GM19099 (cell line): ENCODE results near the gene CHPT1.

Experiments
- POLR2A ChIP-seq: IDR thresholded peaks from 3 replicates; pipeline ENCODE4 v1.6.1; 2011; ENCODE audit warnings: low read depth; ENCODE audit not compliant: insufficient read length; ENCODE audit errors: extremely low read depth

Gene CHPT1

DNA sequence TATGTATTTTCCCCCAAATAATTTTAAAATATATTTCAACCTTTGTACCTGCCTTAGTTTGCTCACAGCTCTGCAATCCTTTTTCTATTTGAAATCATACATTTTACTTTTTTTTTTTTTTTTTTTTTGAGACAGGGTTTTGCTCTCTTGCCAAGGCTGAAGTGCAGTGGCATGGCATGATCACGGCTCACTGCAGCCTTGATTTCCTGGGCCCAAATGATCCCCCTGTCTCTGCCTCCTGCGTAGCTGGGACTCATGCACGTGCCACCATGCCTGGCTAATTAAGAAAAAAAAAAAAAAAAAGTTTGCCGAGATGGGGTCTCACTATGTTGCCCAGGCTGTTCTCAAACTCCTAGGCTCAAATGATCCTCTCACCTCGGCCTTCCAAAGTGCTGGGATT, 43.1 kb downstream of the CHPT1 start:
- no peak for TF ChIP-seq POLR2A

DNA sequence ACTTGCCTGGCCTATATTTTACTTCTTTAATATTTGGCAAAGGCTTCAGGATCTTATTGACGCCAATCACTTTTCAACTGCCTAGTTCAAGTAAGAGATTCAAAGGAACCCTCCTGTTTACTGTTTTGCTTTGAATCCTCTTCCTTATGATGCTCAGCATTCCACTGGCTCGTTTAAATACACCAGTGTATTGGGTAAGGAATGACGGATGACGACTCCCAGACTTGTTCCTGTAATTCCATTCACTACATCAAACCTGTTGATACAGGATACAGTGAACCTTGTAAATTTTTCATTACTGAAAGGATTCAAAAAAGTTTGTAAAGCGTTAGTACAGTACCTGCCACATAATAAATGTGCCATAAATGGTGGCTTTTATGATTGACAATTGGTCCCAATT, 43.5 kb downstream of the CHPT1 start:
- no peak for TF ChIP-seq POLR2A

DNA sequence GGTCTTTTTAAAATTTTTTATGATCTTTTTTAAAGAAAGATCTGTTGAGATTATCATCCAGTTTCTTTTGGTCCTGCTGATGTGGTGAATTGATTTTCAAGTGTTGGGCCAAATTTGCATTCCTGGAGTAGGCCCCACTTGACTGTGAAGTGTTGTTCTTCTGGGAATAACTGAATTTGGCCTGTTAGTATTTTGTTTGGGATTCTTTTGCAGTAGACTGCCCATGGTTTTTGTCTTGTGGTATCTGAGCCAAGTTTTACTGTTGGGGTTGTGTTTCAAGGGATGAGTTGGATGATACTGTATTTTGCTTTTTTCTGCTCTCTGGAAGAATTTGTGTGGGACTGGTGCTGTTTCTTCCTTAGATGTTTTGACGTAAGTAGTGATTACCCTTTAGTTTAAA, 45.8 kb downstream of the CHPT1 start:
- TF ChIP-seq POLR2A = no peak

DNA sequence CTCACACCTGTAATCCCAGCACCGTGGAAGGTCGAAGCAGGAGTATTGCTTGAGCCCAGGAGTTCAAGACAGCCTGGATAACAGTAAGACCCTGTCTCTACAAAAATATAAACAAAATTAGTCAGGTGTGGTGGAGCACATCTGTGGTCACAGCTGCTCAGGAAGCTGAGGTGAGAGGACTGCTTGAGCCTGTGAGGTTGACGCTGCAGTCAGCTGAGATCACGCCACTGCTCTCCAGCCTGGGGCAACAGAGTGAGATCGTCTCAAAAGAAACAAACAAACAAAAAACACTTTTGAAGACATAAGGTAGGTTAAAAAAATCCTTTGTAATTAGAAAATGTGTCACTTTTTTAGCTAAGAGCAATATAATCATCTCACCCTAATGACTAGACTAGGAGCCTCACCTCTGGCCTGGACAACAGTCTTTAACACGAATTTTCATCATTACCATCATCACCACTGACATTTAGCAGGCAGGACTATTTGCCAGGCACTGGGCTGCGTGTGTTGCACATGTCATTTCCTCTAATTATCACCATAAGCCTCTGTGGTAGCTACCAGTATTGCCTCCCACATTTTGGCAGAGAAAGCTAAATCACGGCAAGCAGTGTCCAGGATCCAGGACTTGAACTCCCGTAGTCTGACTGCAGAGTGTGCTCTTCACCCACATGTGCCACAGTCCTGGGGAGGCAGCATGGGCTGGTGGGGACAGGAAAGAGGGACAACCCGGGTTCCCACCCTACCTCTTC, 46.5 kb downstream of the CHPT1 start:
- TF ChIP-seq POLR2A = no peak

DNA sequence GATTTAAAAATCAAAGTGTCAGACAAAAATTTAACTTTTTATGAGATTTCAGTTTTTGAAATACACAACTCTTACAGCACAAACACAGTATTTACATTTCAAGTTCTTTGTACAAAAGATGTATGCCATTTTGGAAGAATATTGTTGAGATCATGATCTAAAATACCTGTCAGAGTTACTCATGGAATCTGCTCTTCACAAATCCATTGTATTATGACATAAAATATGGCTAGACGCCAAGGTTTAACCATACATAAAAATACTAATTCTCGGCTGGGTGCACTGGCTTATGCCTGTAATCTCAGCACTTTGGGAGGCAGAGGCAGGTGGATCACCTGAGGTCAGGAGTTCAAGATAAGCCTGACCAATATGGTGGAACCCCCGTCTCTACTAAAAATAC, 48.0 kb downstream of the CHPT1 start:
- TF ChIP-seq POLR2A = no peak

DNA sequence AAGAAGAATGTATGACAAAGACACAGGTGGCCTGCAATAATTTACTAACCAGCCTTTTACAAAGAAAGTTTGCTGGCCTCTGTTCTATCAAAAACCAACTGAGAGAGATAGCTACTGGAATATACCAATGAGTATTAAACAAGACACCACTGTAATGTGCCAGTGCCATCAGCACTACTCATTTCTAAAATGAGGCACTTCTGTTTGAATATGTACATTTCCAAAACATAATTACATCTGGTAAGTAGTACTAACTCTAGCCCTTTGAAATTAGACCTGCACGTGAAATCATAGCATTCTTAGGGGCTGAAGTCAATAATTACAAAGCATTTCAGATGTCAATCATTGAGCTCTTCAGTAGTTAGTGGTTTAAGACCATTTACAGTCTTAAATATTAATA, 48.8 kb downstream of the CHPT1 start:
- no peak for TF ChIP-seq POLR2A

DNA sequence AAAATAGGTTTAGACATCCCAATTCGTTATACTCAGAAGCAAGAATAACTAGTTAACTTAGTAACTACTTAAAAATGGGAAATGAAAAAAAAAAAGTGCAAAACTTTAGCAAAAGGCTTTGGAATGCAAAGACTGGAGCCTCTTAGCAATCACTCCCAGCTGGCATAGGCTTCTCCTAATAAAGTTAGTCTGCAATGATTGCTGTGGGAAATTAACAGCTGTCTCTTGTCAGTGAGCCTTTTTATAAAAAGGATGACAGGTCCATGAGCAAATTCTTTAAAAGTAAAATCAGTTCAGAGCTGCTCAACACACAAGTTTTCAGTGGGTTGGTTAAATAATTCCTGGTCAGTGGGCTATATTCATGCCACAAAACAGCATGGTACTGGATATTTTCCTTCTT, 49.2 kb downstream of the CHPT1 start:
- no peak for TF ChIP-seq POLR2A

DNA sequence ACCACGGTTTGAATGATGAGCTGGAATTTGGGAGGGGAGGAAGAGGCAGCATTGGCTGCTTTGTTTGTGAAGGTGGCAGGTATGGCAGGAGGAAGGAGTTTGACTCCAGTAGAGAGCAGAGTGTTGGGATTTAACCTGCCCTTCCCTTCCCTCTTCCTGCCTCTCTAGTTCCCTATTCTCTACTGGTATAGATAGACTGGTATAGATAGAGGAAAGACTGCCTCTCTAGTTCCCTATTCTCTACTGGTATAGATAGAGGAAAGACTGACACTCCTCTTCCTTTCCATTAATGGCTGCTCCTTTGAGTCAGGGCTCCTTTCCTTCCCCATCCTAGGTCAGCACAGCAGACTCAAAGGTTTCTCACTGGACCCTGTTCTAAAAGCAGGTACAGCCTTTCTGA, 50.3 kb downstream of the CHPT1 start:
- no peak for TF ChIP-seq POLR2A

DNA sequence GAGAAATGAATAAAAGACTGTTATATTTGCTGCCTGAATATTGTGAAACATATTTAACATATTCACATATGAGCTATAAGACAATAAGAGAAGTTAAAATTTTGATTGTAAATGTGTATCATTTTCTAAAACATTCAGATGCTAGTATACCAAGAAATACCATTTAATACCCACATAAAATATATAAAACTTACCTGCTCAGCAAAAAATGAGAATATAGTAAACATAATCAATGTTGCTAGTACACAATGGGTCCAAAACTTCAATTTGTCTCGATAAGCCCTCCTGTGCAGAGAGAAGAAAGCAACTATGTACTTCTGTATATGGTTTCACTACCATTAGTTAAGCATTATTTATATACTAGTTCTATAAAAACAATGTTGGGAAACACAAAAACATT, 51.5 kb downstream of the CHPT1 start:
- TF ChIP-seq POLR2A = no peak

DNA sequence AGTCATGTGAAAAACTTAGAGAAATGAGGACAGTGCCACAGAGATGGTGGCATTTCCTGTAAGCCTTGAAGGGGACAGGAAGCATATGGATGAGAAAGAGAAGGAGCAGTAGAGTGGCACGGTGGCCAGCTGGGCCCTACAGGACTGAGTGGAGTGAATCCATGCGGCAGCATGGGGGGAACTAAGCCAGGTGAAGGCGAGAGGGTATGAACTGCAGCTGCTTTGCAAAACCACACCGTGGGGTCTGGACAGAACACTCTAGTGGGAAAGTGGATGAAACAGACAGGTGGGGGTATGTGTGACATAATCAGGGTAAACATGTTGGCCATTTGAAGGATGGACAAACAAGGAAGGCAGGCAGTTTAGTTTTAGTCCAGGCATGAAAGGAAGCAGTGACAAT, 52.2 kb downstream of the CHPT1 start:
- no peak for TF ChIP-seq POLR2A

DNA sequence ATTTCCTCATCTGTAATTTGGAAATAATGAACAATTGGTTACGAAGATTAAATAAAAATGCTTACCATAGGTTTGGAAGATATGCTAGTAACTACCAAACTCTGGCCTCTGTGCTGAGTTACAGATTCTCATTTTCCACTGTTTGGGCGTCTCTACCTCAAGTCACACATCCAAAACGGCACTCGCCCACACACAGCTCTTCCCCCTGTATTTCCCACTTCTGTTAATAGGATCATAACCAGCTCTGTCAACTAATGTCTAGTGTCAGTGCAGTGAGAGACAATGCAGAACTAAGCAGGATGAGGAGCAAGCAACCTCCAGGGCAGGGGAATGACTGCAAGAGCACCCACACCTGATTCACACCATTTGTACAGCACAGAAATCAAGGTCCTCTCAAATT, 52.7 kb downstream of the CHPT1 start:
- TF ChIP-seq POLR2A = no peak

DNA sequence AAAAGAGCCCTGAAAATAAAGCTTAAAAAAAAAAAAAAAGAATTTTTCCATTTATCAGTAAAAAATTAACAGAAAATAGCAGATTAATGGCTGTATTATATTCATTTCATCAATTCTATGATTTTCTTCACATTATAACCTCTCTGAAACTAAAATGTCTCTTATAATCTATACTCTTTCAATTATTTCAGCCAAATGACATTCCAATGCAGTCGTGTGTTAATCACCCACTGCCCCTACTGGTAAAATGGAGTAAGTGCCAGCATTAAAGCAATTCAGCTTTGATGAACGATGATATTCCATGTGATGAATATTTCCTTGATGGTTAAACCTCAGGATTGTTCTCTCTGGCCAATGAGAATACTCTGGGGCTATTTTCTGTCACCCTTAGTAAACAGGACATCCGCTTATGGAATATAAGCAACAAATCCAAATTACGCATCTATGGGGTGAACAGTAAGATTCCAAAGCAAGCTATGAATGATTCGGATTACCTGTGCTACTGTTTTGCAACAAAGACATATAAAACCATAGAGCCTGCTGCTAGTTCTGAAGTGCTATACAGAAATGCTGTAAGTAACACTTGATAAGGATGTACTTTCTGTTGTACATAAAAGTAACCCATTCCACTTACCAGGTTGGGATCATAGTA, 62.1 kb downstream of the CHPT1 start:
- no peak for TF ChIP-seq POLR2A

DNA sequence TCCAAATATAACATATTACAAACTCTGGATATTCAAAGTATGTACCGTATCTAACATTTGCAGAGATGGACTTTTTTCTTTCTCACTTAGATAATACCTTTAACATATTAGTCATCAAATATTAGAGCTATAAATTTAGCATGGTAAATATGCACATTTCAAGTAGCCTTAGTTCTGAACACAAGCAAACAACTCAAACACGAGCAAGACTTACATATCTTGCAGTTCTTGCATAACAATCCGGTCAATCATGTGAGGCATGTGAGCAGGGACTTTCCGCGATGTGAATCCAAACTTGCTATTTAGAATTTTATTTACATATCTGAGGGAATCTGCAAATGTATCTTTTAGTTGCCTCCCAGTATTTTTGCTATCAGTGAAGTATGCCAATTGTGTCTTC, 63.9 kb downstream of the CHPT1 start:
- TF ChIP-seq POLR2A = no peak

DNA sequence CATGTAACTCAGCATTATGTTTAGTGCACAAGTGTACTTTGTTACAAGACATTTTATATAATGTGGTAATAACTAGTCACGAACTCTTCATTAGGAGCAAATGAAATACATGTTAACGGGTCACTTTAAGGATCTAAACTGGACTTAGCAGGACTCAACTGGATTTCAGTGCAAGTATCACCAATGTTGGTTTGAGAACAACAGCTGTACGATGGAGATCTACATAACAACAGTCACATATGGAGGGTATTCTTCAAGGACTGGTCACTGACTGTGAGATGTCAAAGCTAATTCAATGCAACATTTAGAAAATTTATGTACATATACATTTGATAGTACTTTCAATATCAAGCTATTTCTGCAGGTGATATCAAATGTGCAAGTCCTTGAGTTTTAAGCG, 64.3 kb downstream of the CHPT1 start:
- no peak for TF ChIP-seq POLR2A

DNA sequence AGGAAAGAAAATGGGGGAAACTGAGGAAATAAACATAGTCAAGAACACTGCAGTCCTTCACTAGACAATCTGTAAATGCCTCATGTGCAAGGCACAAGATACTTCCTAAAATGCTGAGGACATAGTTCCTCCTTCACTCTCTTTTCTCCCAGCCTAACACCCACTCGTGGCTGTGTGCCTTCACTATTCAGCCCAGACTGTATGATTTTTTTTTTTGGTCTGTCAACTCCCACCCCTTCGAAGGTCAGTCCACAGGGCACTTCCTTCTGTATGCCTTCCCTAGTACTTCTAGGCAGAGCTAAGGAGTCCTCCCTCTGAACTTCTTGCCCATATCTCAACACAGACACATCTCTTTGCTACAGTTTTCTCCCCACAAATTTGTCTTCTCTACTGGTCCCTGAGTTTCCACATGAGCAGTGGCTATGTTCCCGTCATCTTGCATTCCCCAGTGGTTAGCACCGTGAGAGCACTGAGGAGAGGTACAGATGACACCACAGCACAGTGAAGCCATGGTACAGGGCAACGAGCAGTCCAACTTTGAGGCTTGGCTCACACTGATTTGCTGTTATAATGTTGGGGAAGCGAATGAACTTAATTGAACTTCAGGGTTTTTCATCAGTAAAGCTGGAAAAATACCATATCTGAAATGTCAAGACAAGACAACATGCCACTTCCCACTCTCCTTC, 65.9 kb downstream of the CHPT1 start:
- no peak for TF ChIP-seq POLR2A
